KMS-11 (cell line): Measurements from ENCODE around the gene NCKAP1.

ENCODE experiments used
- H2AFZ ChIP-seq: fragments of 200-600 bp; sonication (generic); 2 replicates; pipeline ENCODE4 v1.6.1; 2016; ENCODE audit warnings: antibody characterized with exemption, mixed run types, low read depth
- H3K27ac ChIP-seq: fragments of 200-600 bp; sonication (generic); 2 replicates; pipeline ENCODE4 v1.6.1; 2016; ENCODE audit warnings: mild to moderate bottlenecking, mixed run types
- H3K27me3 ChIP-seq: fragments of 200-600 bp; sonication (generic); 2 replicates; pipeline ENCODE4 v1.6.1; 2017; ENCODE audit warnings: mild to moderate bottlenecking, low read depth, mixed run types, moderate library complexity; ENCODE audit not compliant: insufficient read depth
- H3K36me3 ChIP-seq: fragments of 200-600 bp; sonication (generic); 2 replicates; pipeline ENCODE4 v1.6.1; 2017; ENCODE audit warnings: mild to moderate bottlenecking, mixed run types; ENCODE audit not compliant: insufficient read depth
- H3K4me1 ChIP-seq: fragments of 200-600 bp; sonication (generic); 2 replicates; pipeline ENCODE4 v1.6.1; 2016; ENCODE audit warnings: mild to moderate bottlenecking, low read depth, mixed run types; ENCODE audit not compliant: poor library complexity, severe bottlenecking
- H3K4me2 ChIP-seq: fragments of 200-600 bp; sonication (generic); 2 replicates; pipeline ENCODE4 v1.7.0; 2016; ENCODE audit warnings: mild to moderate bottlenecking, mixed run types
- H3K4me3 ChIP-seq: fragments of 200-600 bp; sonication (generic); IDR thresholded peaks from 2 replicates; pipeline ENCODE4 v1.6.1; 2017; ENCODE audit warnings: low read depth, low read length, mixed read lengths; ENCODE audit not compliant: insufficient read depth
- H3K79me2 ChIP-seq: fragments of 200-600 bp; sonication (generic); 2 replicates; pipeline ENCODE4 v1.6.1; 2016; ENCODE audit warnings: low read depth, mixed run types; ENCODE audit not compliant: insufficient read depth
- H3K9ac ChIP-seq: fragments of 200-600 bp; sonication (generic); 2 replicates; pipeline ENCODE4 v1.6.1; 2016; ENCODE audit warnings: mild to moderate bottlenecking, mixed run types
- H4K20me1 ChIP-seq: fragments of 200-600 bp; sonication (generic); 2 replicates; pipeline ENCODE4 v1.6.1; 2016; ENCODE audit warnings: mild to moderate bottlenecking, mixed run types; ENCODE audit not compliant: insufficient read depth
- TF ChIP-seq, protein P1 (sequence below): fragments of 200-600 bp; sonication (generic); conservative IDR thresholded peaks from 2 replicates; pipeline ENCODE4 v1.6.1; 2017; ENCODE audit warnings: low read depth, mild to moderate bottlenecking, antibody characterized with exemption, low read length, moderate library complexity, mixed read lengths

The NCKAP1 gene

DNA sequence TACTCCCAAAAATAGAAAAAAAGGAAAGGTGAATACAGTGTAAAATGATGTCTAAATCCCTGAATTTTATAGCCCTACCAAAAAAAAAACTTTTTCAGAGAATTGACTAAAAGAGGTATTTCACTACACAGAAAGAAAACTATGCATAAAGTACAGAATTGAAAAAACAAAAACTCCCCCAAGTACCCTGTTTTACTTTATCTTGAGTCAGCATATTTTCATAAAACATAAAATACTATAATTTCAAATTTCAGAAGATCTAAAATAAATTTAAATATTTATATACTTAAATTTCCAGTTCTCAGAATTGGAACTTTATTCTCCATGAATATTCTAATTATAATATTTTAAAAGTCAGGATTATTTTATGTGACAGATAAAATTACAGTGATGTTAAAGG is 10.1 kb downstream of the NCKAP1 start:
- TF ChIP-seq, protein P1, sequence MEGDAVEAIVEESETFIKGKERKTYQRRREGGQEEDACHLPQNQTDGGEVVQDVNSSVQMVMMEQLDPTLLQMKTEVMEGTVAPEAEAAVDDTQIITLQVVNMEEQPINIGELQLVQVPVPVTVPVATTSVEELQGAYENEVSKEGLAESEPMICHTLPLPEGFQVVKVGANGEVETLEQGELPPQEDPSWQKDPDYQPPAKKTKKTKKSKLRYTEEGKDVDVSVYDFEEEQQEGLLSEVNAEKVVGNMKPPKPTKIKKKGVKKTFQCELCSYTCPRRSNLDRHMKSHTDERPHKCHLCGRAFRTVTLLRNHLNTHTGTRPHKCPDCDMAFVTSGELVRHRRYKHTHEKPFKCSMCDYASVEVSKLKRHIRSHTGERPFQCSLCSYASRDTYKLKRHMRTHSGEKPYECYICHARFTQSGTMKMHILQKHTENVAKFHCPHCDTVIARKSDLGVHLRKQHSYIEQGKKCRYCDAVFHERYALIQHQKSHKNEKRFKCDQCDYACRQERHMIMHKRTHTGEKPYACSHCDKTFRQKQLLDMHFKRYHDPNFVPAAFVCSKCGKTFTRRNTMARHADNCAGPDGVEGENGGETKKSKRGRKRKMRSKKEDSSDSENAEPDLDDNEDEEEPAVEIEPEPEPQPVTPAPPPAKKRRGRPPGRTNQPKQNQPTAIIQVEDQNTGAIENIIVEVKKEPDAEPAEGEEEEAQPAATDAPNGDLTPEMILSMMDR, result no peak
- H3K79me2 ChIP-seq, result peaks cover 11% of the 10 kb centered on the region; the same call in 1 of the 2 replicates

DNA sequence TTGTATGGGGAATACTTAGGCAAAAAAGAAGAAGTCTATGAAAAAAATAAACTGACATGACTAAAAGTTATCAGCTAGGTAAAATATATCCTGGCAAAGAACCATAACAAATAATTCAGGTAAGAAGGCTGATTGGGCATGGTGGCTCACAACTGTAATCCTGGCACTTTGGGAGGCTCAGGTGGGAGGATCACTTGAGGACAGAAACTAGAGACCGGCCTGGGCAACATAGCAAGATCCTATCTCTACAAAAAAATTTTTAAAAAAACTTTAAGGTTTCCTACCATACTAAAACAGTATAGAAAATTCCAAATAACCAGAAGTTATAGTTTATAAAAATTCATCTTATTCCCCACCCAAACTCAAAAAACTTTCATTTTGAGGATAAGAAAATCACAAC is 10.8 kb downstream of the NCKAP1 start:
- TF ChIP-seq, protein P1, result no peak
- Histone ChIP-seq H4K20me1 (no peaks in the 10 kb centered on the region), H3K4me2 (no peak overlapping the region), H3K9ac (no peak overlapping the region), H3K4me3 (no peak overlapping the region), H3K79me2 (peaks cover 11% of the 10 kb centered on the region; the same call in 1 of the 2 replicates), H3K27ac (no peak overlapping the region), H2AFZ (no peak overlapping the region), H3K4me1 (no peaks in the 10 kb centered on the region), H3K36me3 (no peaks in the 10 kb centered on the region), H3K27me3 (no peaks in the 10 kb centered on the region)

More for the DNA sequence above, 10.1 kb downstream of the NCKAP1 start:
- H3K4me2 ChIP-seq, result no peak overlapping the region
- H3K27ac ChIP-seq, result no peak overlapping the region
- no peaks in the 10 kb centered on the region; the same call in 1 of the 2 replicates for H3K27me3 ChIP-seq
- H4K20me1 ChIP-seq, result no peaks in the 10 kb centered on the region
- H3K4me3 ChIP-seq, result no peak overlapping the region
- H3K36me3 ChIP-seq, result no peaks in the 10 kb centered on the region
- peaks cover under 1% of the 10 kb centered on the region for H3K4me1 ChIP-seq
- no peak overlapping the region for H3K9ac ChIP-seq
- H2AFZ ChIP-seq, result no peak overlapping the region

DNA sequence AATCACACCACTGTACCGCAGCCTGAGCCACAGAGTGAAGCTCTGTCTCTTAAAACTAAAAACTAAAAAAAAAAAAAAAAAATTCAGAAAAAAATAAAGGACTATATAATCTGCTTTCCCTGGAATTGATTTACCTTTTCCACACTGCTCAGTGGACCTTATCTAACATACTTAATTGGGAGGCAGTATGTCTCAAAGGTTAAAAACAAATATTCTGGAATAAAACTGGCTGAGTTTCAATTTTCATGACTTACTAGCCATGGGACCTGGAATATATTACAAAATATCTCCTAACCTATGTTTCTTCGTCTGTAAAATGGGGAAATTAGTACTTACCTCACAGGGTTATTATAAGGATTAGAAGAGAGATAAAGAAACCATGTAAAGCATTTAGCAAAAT is 11.8 kb downstream of the NCKAP1 start:
- no peak overlapping the region for H3K27ac ChIP-seq
- no peak overlapping the region for H3K9ac ChIP-seq
- no peaks in the 10 kb centered on the region for H3K4me1 ChIP-seq
- no peak overlapping the region for H3K4me2 ChIP-seq
- H3K79me2 ChIP-seq, result peaks cover 6% of the 10 kb centered on the region; the same call in 1 of the 2 replicates
- H3K27me3 ChIP-seq, result no peaks in the 10 kb centered on the region
- no peak overlapping the region for H3K4me3 ChIP-seq
- TF ChIP-seq, protein P1, result no peak
- no peak overlapping the region for H2AFZ ChIP-seq
- H4K20me1 ChIP-seq, result no peaks in the 10 kb centered on the region
- H3K36me3 ChIP-seq, result no peaks in the 10 kb centered on the region

DNA sequence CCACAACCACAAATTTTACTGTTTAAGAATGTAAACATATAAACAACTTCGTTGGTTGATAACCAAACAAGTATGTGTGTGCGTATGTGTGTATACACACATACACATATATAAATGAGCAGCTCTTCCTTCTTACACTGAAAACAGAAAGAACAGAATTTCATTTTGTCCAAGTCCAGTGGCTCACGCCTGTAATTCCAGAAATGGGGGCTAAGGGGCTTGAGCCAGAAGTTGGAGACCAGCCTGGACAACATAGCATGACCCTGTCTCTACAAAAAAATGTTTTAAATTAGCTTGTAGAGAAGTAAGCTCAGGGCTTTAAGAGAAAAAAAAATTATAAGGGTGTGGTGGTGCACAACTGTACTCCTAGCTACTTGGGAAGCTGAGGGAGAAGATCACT is 12.3 kb downstream of the NCKAP1 start:
- H3K4me2 ChIP-seq, result no peak overlapping the region
- TF ChIP-seq, protein P1, result no peak
- H2AFZ ChIP-seq, result no peak overlapping the region
- no peak overlapping the region for H3K9ac ChIP-seq
- H4K20me1 ChIP-seq, result no peaks in the 10 kb centered on the region
- H3K4me1 ChIP-seq, result no peaks in the 10 kb centered on the region
- H3K27me3 ChIP-seq, result no peaks in the 10 kb centered on the region
- no peak overlapping the region for H3K4me3 ChIP-seq
- no peaks in the 10 kb centered on the region for H3K36me3 ChIP-seq
- no peak overlapping the region for H3K27ac ChIP-seq
- peaks cover 6% of the 10 kb centered on the region; the same call in 1 of the 2 replicates for H3K79me2 ChIP-seq
